HepG2 (cell line): ENCODE measurements around the gene PCYT2. TPM values are rescaled to one million over a fixed set of nuclear protein-coding genes. Genes with fewer than 3 reads are reported as not detected.
A peak's percentile ranks its signal among the peaks of the same experiment; 100 is the strongest.

Source experiments
- ATAC-seq: fragments of 200-7000 bp; cut with Tn5 transposase; 3 replicates; pipeline ENCODE4 v1.9.1; 2020; ENCODE audit warnings: mild to moderate bottlenecking, moderate library complexity
- BruUV-seq: library from RNA; stranded (reverse); fragments of 400-500 nt; replicated peaks from 2 replicates; lab custom pipeline; 2021; lab: Mats Ljungman, UMichigan
- CTCF ChIA-PET: fragments of 300-600 bp; formaldehyde crosslinking; extraction: SDS; loops from one replicate; lab custom pipeline; 2021; ENCODE audit warnings: low total read pairs, inconsistent platforms, low intra/inter-chr PET ratio; lab: Yijun Ruan, JAX
- POLR2A ChIA-PET: fragments of 350-600 bp; sonication (Branson Sonifier 250); formaldehyde crosslinking; loops from one replicate; lab custom pipeline; 2020; ENCODE audit warnings: antibody characterized with exemption, inconsistent platforms; lab: Yijun Ruan, JAX
- DNase-seq: peaks from one replicate; pipeline ENCODE4 v3.0.0-alpha.2; 2015; ENCODE audit warnings: low spot score
- FAIRE-seq: peaks from 3 replicates; lab custom pipeline; 2011; peaks lifted over from hg19 to GRCh38; lab: Jason Lieb, UNC
- H2AFZ ChIP-seq: one replicate; pipeline ENCODE4 v1.6.1; 2011; ENCODE audit warnings: low read length, inconsistent platforms
- H3K27ac ChIP-seq: fragments of 300-600 bp; 3 replicates; pipeline ENCODE4 v1.8.0; 2011; ENCODE audit warnings: mixed run types, mild to moderate bottlenecking, mixed read lengths, low read length, inconsistent platforms; ENCODE audit not compliant: insufficient read depth; ENCODE audit errors: extremely low read length
- H3K27me3 ChIP-seq, 2 experiments: fragments of 200-600 bp in 1 of 2; 2 replicates in 1 of 2; 3 replicates in 1 of 2; pipeline versions ENCODE4 v1.6.0 to v1.8.0; 2011; ENCODE audit warnings: low read length in 2 of 2, mild to moderate bottlenecking in 2 of 2, moderate library complexity in 2 of 2, inconsistent platforms in 1 of 2; ENCODE audit not compliant: insufficient read depth in 2 of 2, control insufficient read depth in 1 of 2
- H3K36me3 ChIP-seq, 2 experiments: fragments of 200-600 bp in 1 of 2; replicated peaks in 1 of 2; 2 replicates in 1 of 2; 3 replicates in 1 of 2; pipeline versions ENCODE4 v1.5.1 to v1.8.0; 2011; ENCODE audit warnings: low read length in 2 of 2, inconsistent platforms in 1 of 2; ENCODE audit not compliant: insufficient read depth in 2 of 2, control insufficient read depth in 1 of 2
- H3K4me1 ChIP-seq: 2 replicates; pipeline ENCODE4 v1.5.1; 2012; ENCODE audit warnings: low read length, inconsistent platforms; ENCODE audit not compliant: insufficient read depth
- H3K4me2 ChIP-seq: 2 replicates; pipeline ENCODE4 v1.6.0; 2011; ENCODE audit warnings: low read depth, low read length, inconsistent platforms
- H3K4me3 ChIP-seq, 3 experiments: fragments of 200-600 bp in 1 of 3; sonication (generic), shearing (Covaris generic) in 1 of 3; replicated peaks in 1 of 3; 2 replicates each; pipeline ENCODE4 v1.5.1; 2011 to 2016; ENCODE audit warnings: low read length in 3 of 3, inconsistent platforms in 2 of 3, low read depth in 2 of 3, mild to moderate bottlenecking in 2 of 3, control low read depth in 1 of 3, mixed read lengths in 1 of 3; ENCODE audit not compliant: insufficient read depth in 1 of 3
- H3K79me2 ChIP-seq: one replicate; pipeline ENCODE4 v1.6.1; 2011; ENCODE audit warnings: low read length, inconsistent platforms; ENCODE audit not compliant: insufficient read depth
- H3K9ac ChIP-seq: 2 replicates; pipeline ENCODE4 v1.6.0; 2011; ENCODE audit warnings: mild to moderate bottlenecking, low read depth, low read length, inconsistent platforms; ENCODE audit not compliant: insufficient read depth
- H3K9me3 ChIP-seq: 2 replicates; pipeline ENCODE4 v1.5.1; 2012; ENCODE audit warnings: mild to moderate bottlenecking, low read length
- H4K20me1 ChIP-seq: 2 replicates; pipeline ENCODE4 v1.6.0; 2011; ENCODE audit warnings: inconsistent platforms, mild to moderate bottlenecking, low read length, moderate library complexity; ENCODE audit not compliant: insufficient read depth
- FOXK2 ChIP-seq: fragments of 450-650 bp; IDR thresholded peaks from 2 replicates; pipeline ENCODE4 v1.6.1; 2016
- KAT2B ChIP-seq: fragments of 150-350 bp; IDR thresholded peaks from 2 replicates; pipeline ENCODE4 v1.6.1; 2014; ENCODE audit warnings: low read depth, low read length, borderline replicate concordance
- KLF6 ChIP-seq: IDR thresholded peaks from 2 replicates; pipeline ENCODE4 v1.8.0; 2016; ENCODE audit warnings: missing biosample characterization, missing genetic modification reagents
- NRL ChIP-seq: sonication (generic); formaldehyde crosslinking; IDR thresholded peaks from 2 replicates; pipeline ENCODE4 v1.5.0; 2020; ENCODE audit warnings: missing genetic modification reagents, mild to moderate bottlenecking, moderate library complexity, borderline replicate concordance
- POLR2A ChIP-seq, 2 experiments: IDR thresholded peaks; 2 replicates each; pipeline ENCODE4 v1.6.1; 2011; ENCODE audit warnings: low read depth in 2 of 2, low read length in 2 of 2, mild to moderate bottlenecking in 1 of 2, moderate library complexity in 1 of 2; ENCODE audit not compliant: insufficient read depth in 1 of 2
- RBFOX2 ChIP-seq: fragments of 200-400 bp; formaldehyde crosslinking; IDR thresholded peaks from 2 replicates; pipeline ENCODE4 v1.6.1; 2017; ENCODE audit warnings: low read depth, mild to moderate bottlenecking, low read length
- RBM39 ChIP-seq: fragments of 200-400 bp; formaldehyde crosslinking; IDR thresholded peaks from one replicate; pipeline ENCODE4 v1.6.1; 2018; ENCODE audit warnings: antibody characterized with exemption, mild to moderate bottlenecking, low read depth, low read length; ENCODE audit not compliant: poor library complexity, severe bottlenecking
- SNAPC4 ChIP-seq: sonication (generic); formaldehyde crosslinking; IDR thresholded peaks from 2 replicates; pipeline ENCODE4 v1.4.0; 2020; ENCODE audit warnings: mild to moderate bottlenecking, missing genetic modification reagents
- TOPORS ChIP-seq: sonication (generic); formaldehyde crosslinking; IDR thresholded peaks from 2 replicates; pipeline ENCODE4 v1.8.0; 2023; ENCODE audit warnings: mild to moderate bottlenecking, missing genetic modification reagents
- TSC22D2 ChIP-seq: sonication (generic); formaldehyde crosslinking; IDR thresholded peaks from 2 replicates; pipeline ENCODE4 v1.5.1; 2020; ENCODE audit warnings: missing genetic modification reagents, mild to moderate bottlenecking, borderline replicate concordance
- YY1 ChIP-seq: IDR thresholded peaks from 2 replicates; pipeline ENCODE4 v1.6.1; 2011; ENCODE audit warnings: low read length, low read depth, moderate library complexity, mild to moderate bottlenecking; ENCODE audit not compliant: insufficient read depth, insufficient replicate concordance
- ZNF746 ChIP-seq: sonication (generic); formaldehyde crosslinking; IDR thresholded peaks from 2 replicates; pipeline ENCODE4 v1.8.0; 2022; ENCODE audit warnings: mild to moderate bottlenecking, missing genetic modification reagents
- WGBS: methylation state at CpG from one replicate; pipeline ENCODE4 v1.1.6; 2017; ENCODE audit warnings: low lambda C conversion rate; 5-methylcytosine and 5-hydroxymethylcytosine counted together
- in situ Hi-C: cut with HindIII; loops from 2 replicates; pipeline ENCODE4 v1.10.0; 2017; ENCODE audit warnings: low pct_unique_long_range_greater_than_20kb; ENCODE audit not compliant: extremely low pct_ligation_motif_present
- intact Hi-C: fragments of 100-400 bp; cut with micrococcal nuclease; formaldehyde crosslinking; loops from one replicate; pipeline ENCODE4 v1.10.0; 2022; ENCODE audit not compliant: unreplicated experiment
- polyA plus RNA-seq, 8 experiments: library from polyadenylated mRNA; depleted of rRNA in 3 of 8; stranded (reverse) in 7 of 8; unstranded in 1 of 8; fragments of >200 nt; fragmentation: Illumina TruSeq in 4 of 8; extraction: Trizol in 4 of 8; gene quantifications; 2 replicates each; pipeline versions ENCODE4 v1.2.1 to v1.2.3, GENCODE V29; 2011 to 2016; ENCODE audit warnings: low read depth in 4 of 8, missing spikeins in 1 of 8, mixed read lengths in 1 of 8; ENCODE audit not compliant: insufficient read depth in 1 of 8
- total RNA-seq, 5 experiments: library from RNA; depleted of rRNA; stranded (reverse); fragments of >200 nt; fragmentation: Illumina TruSeq; extraction: Trizol; gene quantifications; 2 replicates each; pipeline ENCODE4 v1.2.3, GENCODE V29; 2016; ENCODE audit warnings: low read depth in 1 of 5

Gene PCYT2
- total and polyA plus RNA-seq, 2 of the 13 experiments (the other 11 are each of a cell fraction or from before 2014, with no cell fraction given) = 147 to 297 TPM

- TF ChIP-seq KAT2B = no peak
- peak in 1 of 2 experiments; percentile 8; a peak in 1 of 4 replicates for TF ChIP-seq POLR2A (IDR thresholded peaks at IDR 0.05; ENCODE audit: insufficient read depth in 1 of 2, low read depth in 2 of 2, low read length in 2 of 2)
- peak; percentile 23 for TF ChIP-seq RBM39
- ATAC-seq = no peak
- H3K4me2 ChIP-seq = no peak overlapping the region
- CTCF ChIA-PET = no interaction called here
- H3K27ac ChIP-seq = no peak overlapping the region
- peaks cover 34% of the 10 kb centered on the region for H3K4me1 ChIP-seq
- no peak overlapping the region for H2AFZ ChIP-seq
- no TSS peak for BruUV-seq
- no peak overlapping the region for H3K4me3 ChIP-seq
- H3K36me3 ChIP-seq = peaks cover 30 to 54% of the 10 kb centered on the region in 2 experiments
- H3K27me3 ChIP-seq = no peaks in the 10 kb centered on the region; a peak in 1 of 5 replicates
- peaks cover 32% of the 10 kb centered on the region for H3K79me2 ChIP-seq
- FAIRE-seq = no peak
- 100% methylated on average over 10 of the region's 12 CpGs for WGBS
- POLR2A ChIA-PET = interaction anchor here (2.7 to 2.8 kb wide), 2 partner anchors 12 to 38 kb away, joined by 9 to 49 read pairs; partner anchors contain the start of gene MAFG
- intact Hi-C loops = no loop called here
- H4K20me1 ChIP-seq = no peaks in the 10 kb centered on the region; the same call in 1 of the 2 replicates
- H3K9me3 ChIP-seq = no peaks in the 10 kb centered on the region
- no peak overlapping the region for H3K9ac ChIP-seq
- in situ Hi-C loops = no loop called here
- DNase-seq = no peak
Observed at GRCh38 chr17:81915331-81915730, 4.1 kb upstream of the PCYT2 start.

- no peak overlapping the region for H3K27ac ChIP-seq
- intact Hi-C loops = loop anchor here (5.0 kb wide), 1 partner anchor 42 kb away; the partner anchor contains the start of gene ARHGDIA
Observed at GRCh38 chr17:81914103-81914850, 3.1 kb upstream of the PCYT2 start.

More at GRCh38 chr17:81914103-81914850, 3.1 kb upstream of the PCYT2 start:
- no peaks in the 10 kb centered on the region for H3K9me3 ChIP-seq
- no peak for ATAC-seq
- DNase-seq = no peak
- ChIA-PET CTCF (no interaction called here), POLR2A (interaction anchor here (1.4 kb wide), 1 partner anchor 9 kb away, joined by 3 read pairs; no protein-coding TSS in a partner anchor)
- no peak overlapping the region for H2AFZ ChIP-seq
- no peak for FAIRE-seq
- H3K79me2 ChIP-seq = peaks cover 34% of the 10 kb centered on the region
- WGBS = 97% methylated on average over 28 of the region's 36 CpGs
- peaks cover 3% of the 10 kb centered on the region; the same call in 1 of the 2 replicates for H4K20me1 ChIP-seq
- no peak overlapping the region for H3K4me3 ChIP-seq
- no peak overlapping the region for H3K9ac ChIP-seq
- peaks cover 27 to 48% of the 10 kb centered on the region in 2 experiments for H3K36me3 ChIP-seq
- no peak overlapping the region for H3K4me2 ChIP-seq
- no peak for TF ChIP-seq FOXK2
- TF ChIP-seq KLF6 = no peak
- no peak for TF ChIP-seq TOPORS
- no peak for TF ChIP-seq YY1
- TF ChIP-seq RBFOX2 = 0 out of 2 replicates have a peak, but pooled peaks have one; percentile 20
- TF ChIP-seq SNAPC4 = no peak
- no peak for TF ChIP-seq TSC22D2
- TF ChIP-seq ZNF746 = no peak
- 0 out of 2 replicates have a peak, but pooled peaks have one; percentile 14 for TF ChIP-seq NRL (CRISPR knock-in tag)
- H3K4me1 ChIP-seq = peaks cover 44% of the 10 kb centered on the region
- H3K27me3 ChIP-seq = no peaks in the 10 kb centered on the region; a peak in 1 of 5 replicates
- in situ Hi-C loops = no loop called here
- BruUV-seq = no TSS peak
